GM12878 (cell line): ENCODE data around the gene VSIG10L. TPM values are rescaled to one million over a fixed set of nuclear protein-coding genes. Genes with fewer than 3 reads are reported as not detected.

Experiments used
- ATAC-seq: fragments of 200-7000 bp; cut with Tn5 transposase; 3 replicates; pipeline ENCODE4 v1.9.1; 2020; ENCODE audit warnings: mild to moderate bottlenecking, moderate library complexity
- BruUV-seq: library from RNA; stranded (reverse); fragments of 400-500 nt; replicated peaks from 2 replicates; lab custom pipeline; 2021; lab: Mats Ljungman, UMichigan
- CTCF ChIA-PET: fragments of 300-600 bp; sonication (Branson Sonifier 250); formaldehyde crosslinking; extraction: SDS; loops from one replicate; lab custom pipeline; 2021; ENCODE audit warnings: inconsistent platforms; lab: Yijun Ruan, JAX
- POLR2A ChIA-PET: fragments of 350-600 bp; formaldehyde crosslinking; extraction: SDS; loops from one replicate; lab custom pipeline; 2021; ENCODE audit warnings: inconsistent platforms; lab: Charles Lee
- RAD21 ChIA-PET: fragments of 300-600 bp; sonication (Branson Sonifier 250); formaldehyde crosslinking; loops from one replicate; lab custom pipeline; 2023; ENCODE audit warnings: antibody characterized with exemption; ENCODE audit not compliant: unreplicated experiment; lab: Charles Lee
- SMC1A ChIA-PET: fragments of 300-600 bp; sonication (Branson Sonifier 250); formaldehyde crosslinking; loops from one replicate; lab custom pipeline; 2023; ENCODE audit not compliant: unreplicated experiment, uncharacterized antibody; lab: Charles Lee
- DNase-seq: peaks from one replicate; pipeline ENCODE4 v3.0.0-alpha.2; 2011; ENCODE audit warnings: low read depth, low spot score
- FAIRE-seq: peaks from 3 replicates; lab custom pipeline; 2011; peaks lifted over from hg19 to GRCh38; lab: Jason Lieb, UNC
- H2AFZ ChIP-seq: 2 replicates; pipeline ENCODE4 v1.6.0; 2011; ENCODE audit warnings: low read depth, low read length, control low read depth; ENCODE audit not compliant: control insufficient read depth
- H3K27ac ChIP-seq: 2 replicates; pipeline ENCODE4 v1.5.1; 2011; ENCODE audit warnings: control low read depth; ENCODE audit not compliant: control insufficient read depth, insufficient read depth
- H3K27me3 ChIP-seq, 2 experiments: replicated peaks in 1 of 2; 2 replicates each; pipeline versions ENCODE4 v1.6.0 to v1.6.1; 2011; ENCODE audit warnings: low read length in 1 of 2; ENCODE audit not compliant: control insufficient read depth in 2 of 2, insufficient read depth in 2 of 2
- H3K36me3 ChIP-seq, 2 experiments: 2 replicates each; pipeline ENCODE4 v1.5.1; 2011; ENCODE audit warnings: low read length in 1 of 2; ENCODE audit not compliant: control insufficient read depth in 2 of 2, insufficient read depth in 2 of 2
- H3K4me1 ChIP-seq: 2 replicates; pipeline ENCODE4 v1.6.1; 2011; ENCODE audit warnings: mild to moderate bottlenecking, low read length, moderate library complexity, mixed read lengths; ENCODE audit not compliant: control insufficient read depth, insufficient read depth
- H3K4me2 ChIP-seq: 2 replicates; pipeline ENCODE4 v1.6.0; 2011; ENCODE audit warnings: control low read depth; ENCODE audit not compliant: control insufficient read depth, insufficient read depth
- H3K4me3 ChIP-seq: fragments of 200-600 bp; sonication (generic); 2 replicates; pipeline ENCODE4 v1.5.1; 2016
- H3K79me2 ChIP-seq: 2 replicates; pipeline ENCODE4 v1.6.0; 2011; ENCODE audit warnings: low read length; ENCODE audit not compliant: control insufficient read depth, insufficient read depth
- H3K9ac ChIP-seq: 2 replicates; pipeline ENCODE4 v1.8.0; 2011; ENCODE audit warnings: low read length, control low read depth, mixed read lengths; ENCODE audit not compliant: control insufficient read depth, insufficient read depth
- H3K9me3 ChIP-seq: replicated peaks from 3 replicates; pipeline ENCODE4 v1.5.1; 2011; ENCODE audit warnings: mild to moderate bottlenecking, low read length; ENCODE audit not compliant: control insufficient read depth, insufficient read depth
- H4K20me1 ChIP-seq: 2 replicates; pipeline ENCODE4 v1.6.0; 2011; ENCODE audit not compliant: control insufficient read depth, insufficient read depth
- CHD4 ChIP-seq: fragments of 200-600 bp; sonication (generic); IDR thresholded peaks from 2 replicates; pipeline ENCODE4 v1.6.1; 2016; ENCODE audit warnings: mild to moderate bottlenecking
- CREB1 ChIP-seq: IDR thresholded peaks from 2 replicates; pipeline ENCODE4 v1.6.1; 2012; ENCODE audit warnings: low read depth, mild to moderate bottlenecking, inconsistent platforms
- CTCF ChIP-seq, 3 experiments: IDR thresholded peaks in 2 of 3; conservative IDR thresholded peaks in 1 of 3; 2 replicates each; pipeline ENCODE4 v1.5.1; 2011; ENCODE audit warnings: low read depth in 3 of 3, low read length in 3 of 3, mild to moderate bottlenecking in 3 of 3, control low read depth in 2 of 3, moderate library complexity in 2 of 3, inconsistent platforms in 1 of 3, mixed read lengths in 1 of 3; ENCODE audit not compliant: control insufficient read depth in 2 of 3, insufficient read depth in 1 of 3; ENCODE audit errors: extremely low read depth in 1 of 3
- RAD21 ChIP-seq: IDR thresholded peaks from 2 replicates; pipeline ENCODE4 v1.6.1; 2011; ENCODE audit warnings: mild to moderate bottlenecking, low read depth, low read length, moderate library complexity; ENCODE audit not compliant: insufficient read depth
- WGBS: methylation state at CpG from one replicate; pipeline ENCODE4 v1.1.6; 2016; ENCODE audit warnings: low lambda C conversion rate; ENCODE audit not compliant: insufficient replicate concordance, insufficient coverage; ENCODE audit errors: missing lambda C conversion rate; 5-methylcytosine and 5-hydroxymethylcytosine counted together
- in situ Hi-C: fragments of 300-500 bp; cut with MboI; formaldehyde crosslinking; loops from 9 replicates; pipeline ENCODE4 v1.14.3; 2018; ENCODE audit warnings: mixed read lengths
- intact Hi-C: fragments of 100-400 bp; cut with micrococcal nuclease; formaldehyde crosslinking; loops from one replicate; pipeline ENCODE4 v1.14.2; 2022; ENCODE audit not compliant: unreplicated experiment
- polyA plus RNA-seq, 11 experiments: library from polyadenylated mRNA; depleted of rRNA in 4 of 11; unstranded in 6 of 11; stranded (reverse) in 5 of 11; fragments of >200 nt; fragmentation: Nextera tagmentation in 4 of 11; fragmentation: Illumina TruSeq in 1 of 11; extraction: Ambion mirVana in 4 of 11; extraction: Trizol in 1 of 11; gene quantifications; 1 replicate in 1 of 11; 2 replicates in 10 of 11; pipeline versions ENCODE4 v1.2.1 to v1.2.3, GENCODE V29; 2011 to 2016; ENCODE audit warnings: inconsistent platforms in 2 of 11, missing spikeins in 2 of 11, low read depth in 1 of 11
- total RNA-seq, 4 experiments: library from RNA; depleted of rRNA in 3 of 4; stranded (reverse); fragments of >200 nt in 3 of 4; fragmentation: Illumina TruSeq in 1 of 4; extraction: Trizol in 1 of 4; gene quantifications; 2 replicates each; pipeline versions ENCODE4 v1.2.1 to v1.2.3, GENCODE V29; 2013 to 2021

The VSIG10L gene
- total and polyA plus RNA-seq, 10 of the 15 experiments (the other 5 are each of a cell fraction or from before 2014, with no cell fraction given), result 0.09 to 0.93 (median 0.49) TPM

- H3K27me3 ChIP-seq, result peaks cover 0 to 3% of the 10 kb centered on the region in 2 experiments; a peak in 2 of 4 replicates
- no peak overlapping the region for H3K4me2 ChIP-seq
- H3K4me1 ChIP-seq, result no peaks in the 10 kb centered on the region
- no peak overlapping the region for H3K27ac ChIP-seq
- no peak for ATAC-seq
- ChIA-PET SMC1A (no interaction called here), POLR2A (no interaction called here), RAD21 (no interaction called here), CTCF (interaction anchor here (0.8 kb wide), 1 partner anchor 151 kb away, joined by 4 read pairs; no protein-coding TSS in a partner anchor)
- in situ Hi-C loops (no loop called here), intact Hi-C loops (no loop called here)
- WGBS, result 18% methylated on average over 9 of the region's 9 CpGs
- DNase-seq, result no peak
- FAIRE-seq, result no peak
- TF ChIP-seq CTCF (IDR thresholded peaks at IDR 0.05 in 2 of 3, conservative IDR thresholded peaks at IDR 0.05 in 1 of 3; ENCODE audit: control insufficient read depth in 2 of 3, extremely low read depth in 1 of 3, insufficient read depth in 1 of 3, low read depth in 3 of 3, low read length in 3 of 3) (peak in 1 of 3 experiments; percentile 13; a peak in 1 of 6 replicates), CHD4 (no peak), CREB1 (no peak), RAD21 (peak; percentile 39)
- H3K9me3 ChIP-seq, result no peaks in the 10 kb centered on the region
- H4K20me1 ChIP-seq, result no peaks in the 10 kb centered on the region
- H3K36me3 ChIP-seq, result no peaks in the 10 kb centered on the region
- H3K4me3 ChIP-seq, result no peak overlapping the region
- BruUV-seq, result no TSS peak
- no peak overlapping the region for H3K9ac ChIP-seq
- no peak overlapping the region for H2AFZ ChIP-seq
- no peaks in the 10 kb centered on the region for H3K79me2 ChIP-seq
These were observed 45.4 kb downstream of the VSIG10L start for GRCh38 chr19:51296336-51297093.
